H1 (cell line): ENCODE results near the gene ITGB1BP1. TPM values are rescaled to one million over a fixed set of nuclear protein-coding genes. Genes with fewer than 3 reads are reported as not detected.

Source experiments
- CEBPB ChIP-seq: IDR thresholded peaks from 2 replicates; pipeline ENCODE4 v1.6.1; 2012; ENCODE audit warnings: low read depth, low read length
- POLR2A ChIP-seq, 2 experiments: IDR thresholded peaks; 1 replicate in 1 of 2; 2 replicates in 1 of 2; pipeline ENCODE4 v1.6.1; 2011; ENCODE audit warnings: low read depth in 2 of 2, low read length in 2 of 2, mild to moderate bottlenecking in 2 of 2; ENCODE audit errors: control extremely low read depth in 1 of 2
- POLR2AphosphoS5 ChIP-seq: IDR thresholded peaks from 2 replicates; pipeline ENCODE4 v1.6.1; 2011; ENCODE audit warnings: low read depth, low read length
- SP4 ChIP-seq: IDR thresholded peaks from 2 replicates; pipeline ENCODE4 v1.6.1; 2012; ENCODE audit warnings: low read length, inconsistent platforms
- TBP ChIP-seq: IDR thresholded peaks from 2 replicates; pipeline ENCODE4 v1.6.1; 2011; ENCODE audit warnings: low read depth, low read length, improper control_type of control experiment
- YY1 ChIP-seq: IDR thresholded peaks from 2 replicates; pipeline ENCODE4 v1.6.1; 2011; ENCODE audit warnings: low read depth, mild to moderate bottlenecking, low read length
- polyA plus RNA-seq, 7 experiments: library from polyadenylated mRNA; depleted of rRNA in 3 of 7; stranded (reverse) in 5 of 7; unstranded in 2 of 7; fragments of >200 nt in 5 of 7; fragments of 200-250 nt in 2 of 7; gene quantifications; 1 replicate in 5 of 7; 2 replicates in 1 of 7; 4 replicates in 1 of 7; pipeline versions ENCODE4 v1.2.1 to v1.2.3, GENCODE V29; 2011 to 2013; ENCODE audit warnings: missing spikeins in 2 of 7, mixed read lengths in 2 of 7
- total RNA-seq: library from RNA; stranded (reverse); fragmentation: NEBNext Ultra II Directional; extraction: Animal tissue kit (Norgen Biotek cat#: 25700); gene quantifications from 2 replicates; pipeline ENCODE4 v1.2.1, GENCODE V29; 2021

Gene ITGB1BP1
- total and polyA plus RNA-seq, 2 of the 8 experiments (the other 6 are each of a cell fraction or from before 2014, with no cell fraction given): 16.1 to 45.4 TPM

- TF ChIP-seq CEBPB (no peak), POLR2A (IDR thresholded peaks at IDR 0.05; ENCODE audit: control extremely low read depth in 1 of 2, low read depth in 2 of 2, low read length in 2 of 2) (no peak), SP4 (no peak), YY1 (no peak), TBP (no peak), POLR2AphosphoS5 (no peak)
Observed at GRCh38 chr2:9430316-9431293, 7.3 kb upstream of the ITGB1BP1 start (continued).
